Muscle of arm (tissue), 14 donors: ENCODE results near the gene CPD. TPM values are rescaled to one million over a fixed set of nuclear protein-coding genes. Genes with fewer than 3 reads are reported as not detected.
"Not testable (repeated sequence)": the region's sequence is repeated elsewhere in the genome, so short reads cannot be mapped to it uniquely, and the experiment has no call there.

Experiments
- DNase-seq: peaks from one replicate; pipeline ENCODE4 v3.0.0-alpha.2; 2013
- long read RNA-seq, 11 donors: transcript quantifications; one replicate each; lab custom pipeline, GENCODE V29; 2026
- polyA plus RNA-seq, 12 donors: library from polyadenylated mRNA; unstranded; fragments of 120-200 nt; gene quantifications; one replicate each; pipeline ENCODE4 v1.2.1, GENCODE V29; 2013; ENCODE audit not compliant: insufficient read length in 12 of 12

Gene CPD
- polyA plus RNA-seq: 10 to 100 TPM in 11 of 12 donors, not detected in 1; 19.1 to 39.0 (median 28.4) TPM
- long read RNA-seq, donor 1, full-length matches to known transcripts: 11 of 39 reads
- long read RNA-seq, donor 1, partial matches to known transcripts: 28 of 39 reads
- long read RNA-seq, donor 1, other reads (novel, unspliced or antisense): 0 of 39 reads
- long read RNA-seq, donor 2, full-length matches to known transcripts: 2 of 2 reads
- long read RNA-seq, donor 2, partial matches to known transcripts: 0 of 2 reads
- long read RNA-seq, donor 2, other reads (novel, unspliced or antisense): 0 of 2 reads
- long read RNA-seq, donor 3, full-length matches to known transcripts: 1 of 1 reads
- long read RNA-seq, donor 3, partial matches to known transcripts: 0 of 1 reads
- long read RNA-seq, donor 3, other reads (novel, unspliced or antisense): 0 of 1 reads
- long read RNA-seq, donor 4, full-length matches to known transcripts: 1 of 1 reads
- long read RNA-seq, donor 4, partial matches to known transcripts: 0 of 1 reads
- long read RNA-seq, donor 4, other reads (novel, unspliced or antisense): 0 of 1 reads
- long read RNA-seq, donor 5, full-length matches to known transcripts: 5 of 11 reads
- long read RNA-seq, donor 5, partial matches to known transcripts: 6 of 11 reads
- long read RNA-seq, donor 5, other reads (novel, unspliced or antisense): 0 of 11 reads
- long read RNA-seq, donor 6, partial matches to known transcripts: 0 of 2 reads
- long read RNA-seq, donor 6, other reads (novel, unspliced or antisense): 0 of 2 reads
- long read RNA-seq, donor 7, full-length matches to known transcripts: 1 of 1 reads
- long read RNA-seq, donor 7, partial matches to known transcripts: 0 of 1 reads
- long read RNA-seq, donor 7, other reads (novel, unspliced or antisense): 0 of 1 reads
- long read RNA-seq, donor 8, full-length matches to known transcripts: 3 of 3 reads
- long read RNA-seq, donor 8, partial matches to known transcripts: 0 of 3 reads
- long read RNA-seq, donor 8, other reads (novel, unspliced or antisense): 0 of 3 reads
- long read RNA-seq, donor 9, full-length matches to known transcripts: 3 of 3 reads
- long read RNA-seq, donor 9, partial matches to known transcripts: 0 of 3 reads
- long read RNA-seq, donor 9, other reads (novel, unspliced or antisense): 0 of 3 reads
- long read RNA-seq, donor 10, full-length matches to known transcripts: 4 of 4 reads
- long read RNA-seq, donor 10, partial matches to known transcripts: 0 of 4 reads
- long read RNA-seq, donor 10, other reads (novel, unspliced or antisense): 0 of 4 reads
- long read RNA-seq, donor 11, full-length matches to known transcripts: 1 of 1 reads
- long read RNA-seq, donor 11, partial matches to known transcripts: 0 of 1 reads
- long read RNA-seq, donor 11, other reads (novel, unspliced or antisense): 0 of 1 reads

- DNase-seq: peak; percentile 98
Observed at GRCh38 chr17:30378825-30379302, at the start of gene CPD. TSS of gene CPD (plus strand) at chr17:30378927. CDS start at chr17:30378981, 54 bp downstream.

GRCh38 chr17:30332057-30332542 is 46.6 kb upstream of the CPD start:
- no peak for DNase-seq

- no peak for DNase-seq
Observed at GRCh38 chr17:30333503-30334360, 45.0 kb upstream of the CPD start, which contains the start of gene TMIGD1. TSS of gene TMIGD1 (minus strand) at chr17:30334057. CDS start at chr17:30332133, 1,924 bp downstream.

GRCh38 chr17:30334421-30334820 is 44.3 kb upstream of the CPD start:
- DNase-seq: no peak

GRCh38 chr17:30336369-30337171 is 42.2 kb upstream of the CPD start:
- no peak for DNase-seq

GRCh38 chr17:30337393-30337999 is 41.2 kb upstream of the CPD start:
- no peak for DNase-seq

- no peak for DNase-seq
Observed at GRCh38 chr17:30339086-30339485, 39.6 kb upstream of the CPD start.

- DNase-seq: no peak
Observed at GRCh38 chr17:30340801-30341356, 37.8 kb upstream of the CPD start.

GRCh38 chr17:30341703-30342249 is 37.0 kb upstream of the CPD start:
- no peak for DNase-seq

GRCh38 chr17:30343244-30343643 is 35.5 kb upstream of the CPD start:
- DNase-seq: not testable (repeated sequence)

- DNase-seq: no peak
Observed at GRCh38 chr17:30343796-30344195, 34.9 kb upstream of the CPD start.

- DNase-seq: no peak
Observed at GRCh38 chr17:30344283-30345088, 34.2 kb upstream of the CPD start.

- no peak for DNase-seq
Observed at GRCh38 chr17:30345089-30345433, 33.7 kb upstream of the CPD start.

- no peak for DNase-seq
Observed at GRCh38 chr17:30345527-30346075, 33.1 kb upstream of the CPD start.

GRCh38 chr17:30346221-30346795 is 32.4 kb upstream of the CPD start:
- no peak for DNase-seq

- DNase-seq: no peak
Observed at GRCh38 chr17:30347488-30347887, 31.2 kb upstream of the CPD start.

GRCh38 chr17:30349252-30349651 is 29.5 kb upstream of the CPD start:
- no peak for DNase-seq
